GM18909 (cell line): ENCODE data around the gene NUMA1.

Source experiments
- ATAC-seq: cut with Tn5 transposase; IDR thresholded peaks from one replicate; pipeline ENCODE4 v1.9.1; 2021; ENCODE audit warnings: mild to moderate bottlenecking; ENCODE audit not compliant: unreplicated experiment, poor library complexity

NUMA1 gene

GRCh38 chr11:72024069-72024754 is 56.1 kb downstream of the NUMA1 start:
- ATAC-seq: no peak

DNA sequence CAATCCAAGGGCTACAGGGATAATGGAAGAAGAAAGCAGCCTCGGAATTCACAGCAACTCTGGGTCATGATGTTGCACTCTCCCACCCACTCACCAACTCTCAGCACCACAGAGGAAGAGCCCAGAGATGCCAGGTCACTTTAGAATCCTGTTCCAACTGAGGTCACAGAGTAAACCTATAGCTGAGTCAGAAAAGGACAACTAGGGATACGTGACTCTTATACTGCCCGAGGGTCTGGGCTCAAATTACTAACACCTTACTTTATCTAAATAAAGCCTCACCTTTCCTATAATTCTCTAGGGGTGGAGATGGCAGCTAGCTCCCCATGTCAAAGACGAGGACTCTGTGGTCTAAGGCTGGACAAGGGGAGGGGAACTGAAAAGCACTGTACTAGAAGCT is 57.0 kb downstream of the NUMA1 start:
- no peak for ATAC-seq

GRCh38 chr11:72018171-72018570 is 62.2 kb downstream of the NUMA1 start:
- ATAC-seq: no peak

GRCh38 chr11:72015511-72016061 is 64.8 kb downstream of the NUMA1 start:
- ATAC-seq: no peak

GRCh38 chr11:72014761-72015320 is 65.5 kb downstream of the NUMA1 start:
- ATAC-seq: no peak

DNA sequence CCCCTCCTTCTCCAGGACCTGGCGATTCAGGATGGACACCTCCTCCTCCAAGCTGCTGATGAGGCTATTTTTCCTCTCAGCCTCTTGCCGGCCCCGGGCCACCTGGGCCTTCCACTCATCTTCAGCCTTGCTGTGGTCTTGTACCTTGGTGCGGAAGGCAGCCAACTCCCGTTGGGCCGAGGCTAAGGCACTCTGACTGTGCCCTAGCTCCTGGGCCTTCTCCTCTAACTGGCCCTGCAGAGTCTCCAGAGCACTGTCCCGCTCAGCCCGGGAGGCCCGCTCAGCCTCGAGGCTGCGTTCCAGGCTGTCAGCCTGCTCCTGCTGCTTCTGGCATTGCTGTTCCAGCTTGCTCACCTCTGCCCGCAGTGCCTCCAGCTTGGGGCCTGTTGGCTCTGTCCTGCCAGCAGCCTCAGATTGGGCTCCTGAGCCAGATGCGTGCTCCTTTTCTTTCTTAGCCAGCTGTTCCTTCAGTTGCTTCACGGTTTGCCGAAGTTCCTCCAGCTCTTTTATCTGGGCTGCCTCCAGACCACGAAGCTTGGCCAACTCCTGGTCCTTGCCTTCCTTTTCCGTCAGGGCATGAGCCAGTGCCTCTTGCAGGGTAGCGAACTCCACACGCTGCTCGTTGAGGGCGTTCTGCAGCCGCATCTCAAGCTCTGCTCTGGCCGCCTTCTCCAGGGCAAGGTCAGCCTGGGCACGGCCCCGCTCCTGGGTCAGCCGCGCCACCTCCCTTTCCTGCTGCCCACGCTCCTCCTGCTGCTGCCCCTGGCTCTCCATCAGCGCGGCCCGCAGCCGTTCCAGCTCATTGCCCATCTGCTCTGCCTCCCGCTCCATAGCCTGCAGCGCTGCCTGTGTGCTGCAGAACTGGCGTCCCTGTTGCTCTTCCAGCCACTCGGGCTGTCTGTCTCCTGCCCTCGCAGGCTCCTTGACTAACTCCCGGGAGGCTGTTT is 66.3 kb downstream of the NUMA1 start:
- ATAC-seq: no peak

DNA sequence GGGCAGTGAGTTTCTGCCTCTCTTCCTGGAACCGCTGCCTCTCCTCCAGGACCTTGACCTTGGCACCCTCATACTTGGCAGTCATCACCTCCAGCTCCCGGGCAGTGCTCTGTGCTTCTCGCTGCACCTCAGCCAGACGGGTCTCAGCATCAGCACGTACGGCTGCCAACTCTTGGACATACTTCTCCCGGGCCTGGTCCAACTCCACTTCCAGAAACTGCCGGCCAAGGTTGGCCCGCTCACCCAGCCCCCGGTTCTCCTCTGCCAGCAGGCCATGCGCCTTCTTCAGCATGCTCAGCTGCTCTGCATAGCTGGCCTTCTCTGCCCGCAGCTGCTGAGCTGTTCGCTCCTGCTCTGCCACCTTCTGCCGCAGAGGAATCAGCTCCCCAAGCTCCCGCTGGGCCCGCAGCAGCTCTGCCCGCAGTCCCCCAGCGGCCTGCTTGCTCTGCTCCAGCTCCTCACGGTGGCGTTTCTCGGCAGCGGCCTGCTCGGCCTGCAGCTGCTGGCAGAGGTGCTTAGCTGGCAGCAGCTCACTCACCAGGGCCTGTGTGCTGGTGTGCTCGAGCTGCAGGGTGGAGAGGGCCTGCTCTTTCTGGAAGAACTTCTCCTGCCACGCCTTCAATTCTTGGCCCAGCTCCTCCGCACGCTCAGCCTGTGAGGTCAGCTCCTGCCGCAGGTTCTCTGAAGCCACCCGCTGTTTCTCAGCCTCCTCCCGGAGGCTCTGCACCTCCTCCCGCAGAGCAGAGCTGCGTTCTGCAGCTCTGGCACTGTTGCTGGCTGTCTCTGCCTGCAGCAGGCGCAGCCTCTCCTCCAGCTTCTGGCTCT is 67.2 kb downstream of the NUMA1 start:
- ATAC-seq: no peak

DNA sequence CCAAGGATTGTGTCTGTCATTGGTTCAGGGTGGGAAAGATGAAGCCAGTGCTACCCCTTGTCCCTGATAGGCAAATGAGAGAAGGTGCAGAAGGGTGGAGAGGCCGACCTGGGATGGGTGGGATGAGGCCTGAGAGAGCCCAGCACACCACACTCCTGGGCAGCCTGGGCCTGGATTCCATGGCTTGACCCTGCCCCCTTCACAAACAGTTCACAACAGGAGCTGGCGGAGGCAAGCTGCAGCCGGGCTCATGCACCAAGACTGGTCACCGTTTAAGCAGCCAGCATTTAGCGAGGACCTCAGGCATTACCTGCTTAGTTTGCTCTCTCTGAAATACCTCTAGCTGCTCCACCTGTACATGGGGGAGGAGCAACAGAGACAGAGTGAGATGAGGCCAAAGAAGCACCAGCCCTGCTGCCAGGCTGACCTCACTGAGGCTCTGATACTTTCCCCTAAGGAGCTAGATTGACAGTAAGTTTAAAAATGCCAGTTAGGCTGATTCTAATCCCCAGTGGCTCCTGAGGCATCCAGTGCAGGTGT is 68.2 kb downstream of the NUMA1 start:
- no peak for ATAC-seq

DNA sequence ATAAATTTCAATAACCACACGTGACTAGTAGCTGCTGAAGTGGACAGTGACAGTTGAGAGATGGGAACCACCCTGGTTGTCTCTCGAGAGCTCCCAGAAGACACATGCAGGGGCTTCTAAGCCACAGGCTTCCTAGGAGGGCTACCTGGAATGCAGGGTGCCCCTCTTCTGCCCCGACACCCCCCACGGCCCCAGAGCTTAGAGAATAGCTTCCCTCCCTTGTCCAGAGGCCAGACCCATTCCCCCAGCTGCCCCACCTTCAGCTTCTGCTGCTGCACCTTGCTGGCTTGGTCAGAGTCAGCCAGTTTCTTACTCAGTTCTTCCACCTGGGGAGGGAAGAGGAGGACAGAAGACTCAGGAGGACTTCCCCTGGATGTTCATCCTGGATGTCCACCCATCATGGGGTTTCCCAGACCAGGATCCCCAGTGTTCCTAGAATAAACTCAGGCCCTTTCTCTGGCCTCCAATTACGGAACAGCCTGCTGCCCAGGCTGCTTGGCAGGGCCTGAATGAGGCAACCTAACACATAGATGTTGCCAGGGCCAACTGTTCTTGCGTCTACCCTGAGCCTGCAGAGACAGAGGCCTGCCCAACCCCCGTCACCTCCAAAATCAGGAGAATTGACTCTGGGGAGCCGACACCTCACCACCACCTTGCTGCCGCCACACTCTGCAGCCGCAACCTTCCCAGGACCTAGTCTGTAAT is 69.7 kb downstream of the NUMA1 start:
- ATAC-seq: no peak

DNA sequence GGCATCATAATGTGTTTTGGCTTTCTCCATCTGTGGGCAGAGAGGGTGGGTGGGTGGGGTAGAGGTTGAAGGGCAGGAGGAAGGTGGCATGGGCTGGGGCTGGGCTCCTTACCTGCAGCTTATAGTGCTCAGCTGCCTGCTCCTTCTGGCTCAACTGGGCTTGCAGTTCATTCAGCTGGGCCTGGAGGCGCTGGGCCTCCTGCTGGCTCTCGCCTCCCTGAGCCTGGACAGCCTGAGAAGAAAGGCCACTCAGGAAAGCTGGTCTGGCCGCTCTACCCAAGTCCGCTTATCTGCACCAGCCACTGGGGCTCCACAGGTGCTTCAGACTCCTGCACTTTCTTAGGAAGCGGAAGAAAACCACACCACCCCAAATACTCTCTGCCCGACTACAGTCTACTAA is 71.2 kb downstream of the NUMA1 start:
- no peak for ATAC-seq

DNA sequence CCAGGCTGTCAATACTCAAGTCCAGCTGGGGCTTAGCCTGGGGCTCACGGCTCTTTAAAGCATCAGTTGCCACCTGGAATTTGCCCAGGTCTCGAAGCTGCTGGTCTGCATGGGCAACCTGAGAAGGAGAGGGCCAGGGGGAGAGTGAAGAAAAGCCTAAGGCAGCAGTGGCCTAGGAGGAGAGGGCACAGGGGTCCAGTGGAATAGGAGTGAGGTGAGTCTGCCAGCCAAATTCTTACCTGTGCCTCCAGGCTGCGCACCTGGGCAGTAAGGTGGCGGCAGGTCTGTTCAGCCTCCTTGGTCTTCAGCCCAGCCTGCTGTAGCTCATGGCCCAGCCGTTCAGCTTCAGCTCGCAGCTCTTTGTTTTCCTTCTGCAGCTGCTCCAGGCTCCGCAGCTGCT is 71.6 kb downstream of the NUMA1 start:
- ATAC-seq: no peak

DNA sequence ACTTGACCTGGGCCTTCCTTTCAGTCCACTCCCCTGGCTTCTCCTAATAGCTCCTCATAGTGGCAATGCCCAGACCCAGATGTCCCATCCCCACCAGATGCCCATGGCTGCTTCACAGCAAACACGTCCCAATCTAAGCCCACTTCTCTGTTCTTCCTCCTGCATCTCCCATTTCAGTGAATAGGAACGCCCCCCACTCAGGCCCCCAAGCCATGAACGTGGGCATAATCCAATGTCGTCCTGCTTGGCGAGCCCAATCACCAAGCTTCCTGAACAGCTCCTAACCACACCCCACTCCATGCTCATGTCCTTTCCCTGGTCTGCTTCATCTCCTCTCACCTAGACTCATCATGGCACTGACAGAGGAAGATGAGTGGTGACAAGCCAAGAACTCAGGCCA is 72.8 kb downstream of the NUMA1 start:
- no peak for ATAC-seq

DNA sequence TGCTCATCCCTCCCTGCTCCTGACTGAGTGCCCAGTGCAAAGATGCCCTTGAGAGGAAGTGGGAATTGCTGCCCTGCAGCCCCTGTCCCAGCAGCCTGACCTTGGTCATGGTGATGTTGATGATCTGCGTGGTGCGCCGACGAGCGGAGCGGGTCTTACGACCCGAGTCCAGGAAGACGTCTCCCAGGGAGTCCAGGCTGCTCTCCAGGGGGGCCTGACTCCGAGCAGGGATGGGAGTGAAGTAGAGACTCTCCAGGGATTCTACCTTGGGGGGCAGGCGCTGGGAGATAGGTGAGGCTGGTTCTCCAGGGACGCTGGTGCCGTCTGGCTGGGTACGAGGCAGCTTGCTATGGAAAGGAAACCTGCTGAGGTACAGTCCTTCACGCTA is 73.3 kb downstream of the NUMA1 start:
- no peak for ATAC-seq

- ATAC-seq: no peak
Observed at GRCh38 chr11:72006309-72007088, 73.8 kb downstream of the NUMA1 start.

DNA sequence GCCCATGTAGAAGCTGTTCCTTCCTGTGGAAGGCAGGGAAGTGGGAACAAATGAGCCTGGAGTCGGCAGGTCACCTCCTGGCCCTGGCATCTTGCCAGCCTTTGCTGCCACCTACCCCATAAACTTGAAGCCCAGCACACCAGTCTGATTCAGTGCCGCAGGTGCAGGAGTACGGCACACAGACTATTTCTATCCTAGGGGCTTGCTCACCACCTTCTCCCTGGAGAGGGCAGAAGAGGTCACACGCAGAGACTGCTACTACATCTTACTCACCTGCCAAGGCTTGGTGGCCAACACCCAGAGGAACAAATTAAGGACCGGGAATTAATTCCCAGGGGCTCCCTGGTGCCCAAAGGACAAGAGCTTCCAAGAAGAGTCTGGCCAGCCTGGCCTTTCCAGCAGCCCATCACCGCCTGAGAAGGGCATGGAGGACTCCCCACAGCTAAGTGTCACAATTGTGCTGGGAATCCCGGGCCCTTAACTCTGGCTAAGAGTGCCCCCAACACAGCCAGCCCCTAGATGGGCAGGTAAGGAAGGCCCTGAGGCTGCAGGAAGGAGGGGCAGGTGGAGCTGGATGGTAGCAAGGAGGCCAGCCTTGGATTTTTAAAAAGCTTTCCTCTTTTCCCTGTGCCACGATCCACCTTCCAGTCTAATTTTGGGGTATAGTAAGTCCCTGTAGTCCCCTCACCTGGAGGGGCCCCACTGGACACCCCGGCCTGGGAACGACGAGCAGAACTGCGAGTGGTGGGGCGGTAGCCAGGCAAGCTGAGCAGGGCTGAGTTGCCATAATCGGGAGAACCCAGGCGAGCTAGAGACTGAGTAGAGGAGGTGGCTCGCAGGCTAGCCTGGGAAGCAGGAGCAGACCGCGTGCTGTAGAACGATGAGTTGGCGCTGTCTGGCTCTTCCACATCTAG is 74.7 kb downstream of the NUMA1 start:
- no peak for ATAC-seq

- no peak for ATAC-seq
Observed at GRCh38 chr11:72004515-72005346, 75.6 kb downstream of the NUMA1 start.

DNA sequence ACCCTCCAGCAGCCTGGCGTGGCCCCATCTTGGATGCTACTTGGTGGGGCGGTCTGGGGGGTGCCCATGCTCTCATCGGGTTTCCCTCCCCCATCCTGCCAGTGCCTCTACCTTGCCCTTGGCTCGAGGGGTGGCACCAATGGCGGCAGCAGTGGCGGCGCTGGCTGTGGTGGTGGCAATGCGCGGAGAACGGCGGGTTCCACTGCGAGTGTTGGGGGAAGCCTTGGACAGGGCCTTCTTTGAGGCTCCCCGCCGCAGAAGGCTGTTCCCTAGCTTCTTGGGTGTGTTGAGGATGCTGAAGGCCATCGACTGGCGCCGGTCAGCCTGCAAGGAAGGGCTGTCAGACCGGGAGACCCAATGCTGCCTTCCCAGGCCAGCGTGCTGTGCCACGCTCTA is 76.6 kb downstream of the NUMA1 start:
- ATAC-seq: no peak
